A549 treated with AZD9567 at 1 μM for 4 hours (cell line): ENCODE measurements around the gene ANKRD63. TPM values are rescaled to one million over a fixed set of nuclear protein-coding genes. Genes with fewer than 3 reads are reported as not detected.

ENCODE experiments used
- total RNA-seq: library from RNA; stranded (reverse); fragments of 200-300 nt; extraction: Qiagen RNA extraction; gene quantifications from 5 replicates; pipeline ENCODE4 v1.2.3, GENCODE V29; 2022; ENCODE audit not compliant: insufficient read depth

ANKRD63 gene, protein sequence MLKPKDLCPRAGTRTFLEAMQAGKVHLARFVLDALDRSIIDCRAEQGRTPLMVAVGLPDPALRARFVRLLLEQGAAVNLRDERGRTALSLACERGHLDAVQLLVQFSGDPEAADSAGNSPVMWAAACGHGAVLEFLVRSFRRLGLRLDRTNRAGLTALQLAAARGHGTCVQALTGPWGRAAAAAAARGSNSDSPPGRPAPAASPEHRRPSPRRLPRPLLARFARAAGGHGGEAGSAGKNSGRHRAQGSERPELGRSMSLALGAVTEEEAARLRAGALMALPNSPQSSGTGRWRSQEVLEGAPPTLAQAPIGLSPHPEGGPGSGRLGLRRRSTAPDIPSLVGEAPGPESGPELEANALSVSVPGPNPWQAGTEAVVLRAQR
- total RNA-seq: 0.14 to 0.35 TPM (median 0.34 TPM) in 4 of 5 replicates, not detected in the other

GRCh38 chr15:40282869-40283614 lies at the start of gene ANKRD63:
Gene ANKRD63, minus strand, starts transcription at chr15:40283064. Its CDS starts 478 bp downstream, at chr15:40282586.

GRCh38 chr15:40323239-40323952 lies 40.5 kb upstream of the ANKRD63 start, which contains the start of gene INAFM2:
Gene INAFM2, plus strand, starts transcription at chr15:40323692. Its CDS starts 364 bp downstream, at chr15:40324056.

GRCh38 chr15:40307421-40308211 lies 24.8 kb upstream of the ANKRD63 start, which contains the start of gene PLCB2:
Gene PLCB2, minus strand, starts transcription at chr15:40307935. Its CDS starts 263 bp downstream, at chr15:40307672.

DNA sequence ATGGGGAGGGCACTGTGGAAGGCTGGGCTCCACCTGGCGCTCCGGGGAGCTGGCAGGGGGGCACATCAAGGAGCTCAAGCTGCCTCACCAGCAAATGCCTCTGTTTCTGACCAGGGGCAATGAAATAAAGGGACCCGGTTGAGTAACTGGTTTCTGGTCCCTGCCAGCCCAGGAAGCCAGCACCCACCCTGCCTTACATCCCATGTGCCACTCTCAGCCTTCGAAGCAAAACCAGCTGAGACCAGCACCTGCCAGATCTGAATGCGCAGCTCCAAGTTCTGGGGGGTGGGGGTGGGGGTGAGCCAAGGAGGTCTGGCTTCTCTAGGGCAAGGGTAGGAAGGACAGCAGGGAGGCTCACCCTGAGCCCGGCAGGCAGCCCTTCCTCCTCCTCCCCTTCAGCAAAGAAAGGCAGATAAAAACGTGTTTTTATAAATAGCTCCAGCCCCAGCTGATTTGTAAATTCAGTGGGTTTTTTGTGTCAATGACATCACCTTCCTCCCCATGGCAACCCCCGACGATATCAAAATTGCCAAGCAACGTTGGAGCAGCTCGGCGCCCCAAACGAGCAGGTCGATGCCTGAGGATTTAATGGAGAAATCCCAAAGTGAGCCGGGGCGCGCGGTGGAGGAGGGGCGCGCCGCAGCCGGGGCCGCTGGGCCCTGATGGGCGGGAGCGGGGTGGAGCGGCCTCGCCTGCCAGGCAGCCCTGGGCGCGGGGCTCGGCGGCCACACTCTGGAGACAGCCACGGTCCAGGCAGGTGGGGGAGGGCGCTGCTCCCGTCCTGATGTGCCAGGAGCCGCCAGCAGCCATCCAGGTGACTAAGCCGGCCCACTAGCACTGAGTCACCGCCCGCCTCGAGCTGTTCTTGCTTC lies 44.1 kb downstream of the ANKRD63 start, which contains the start of gene PAK6:
PAK6 (plus strand) TSS at position 532 of the 872 bp plus-strand sequence. CDS start 25,723 bp downstream, outside the sequence.

Other genes starting within 250 kb of the ANKRD63 start
- 235 to 262 TPM (median 259 TPM) in 5 replicates for gene SRP14, start 243.9 kb downstream of the ANKRD63 start, total RNA-seq
- 0.42 to 1.4 TPM (median 1.2 TPM) in 5 replicates for gene BMF, start 174.2 kb downstream of the ANKRD63 start, total RNA-seq
- 24.6 to 27.6 TPM (median 25.8 TPM) in 5 replicates for gene BUB1B, start 122.0 kb downstream of the ANKRD63 start, total RNA-seq
- 0.16 to 0.31 TPM (median 0.24 TPM) in 4 of 5 replicates, not detected in the other for gene PAK6, start 44.0 kb downstream of the ANKRD63 start, total RNA-seq
- 0.52 to 1.2 TPM (median 0.73 TPM) in 4 of 5 replicates, not detected in the other for gene PLCB2, start 24.9 kb upstream of the ANKRD63 start, total RNA-seq
- gene INAFM2, start 40.6 kb upstream of the ANKRD63 start, total RNA-seq: 6.9 to 7.8 TPM (median 7.2 TPM) in 5 replicates
- 15.6 to 19.3 TPM (median 15.8 TPM) in 5 replicates for gene CCDC9B, start 57.9 kb upstream of the ANKRD63 start, total RNA-seq
- gene PHGR1, start 68.0 kb upstream of the ANKRD63 start, total RNA-seq: not detected in 5 replicates
- 0.71 to 2.2 TPM (median 1.3 TPM) in 4 of 5 replicates, not detected in the other for gene DISP2, start 75.2 kb upstream of the ANKRD63 start, total RNA-seq
- 39.4 to 49.4 TPM (median 45.5 TPM) in 5 replicates for gene KNSTRN, start 99.7 kb upstream of the ANKRD63 start, total RNA-seq
- 13.2 to 25.9 TPM (median 15.2 TPM) in 5 replicates for gene IVD, start 122.7 kb upstream of the ANKRD63 start, total RNA-seq
- gene BAHD1, start 157.9 kb upstream of the ANKRD63 start, total RNA-seq: 9.1 to 11.9 TPM (median 11.7 TPM) in 5 replicates
- 9.6 to 17.9 TPM (median 16.4 TPM) in 5 replicates for gene CHST14, start 187.9 kb upstream of the ANKRD63 start, total RNA-seq